GM21619 (cell line): ENCODE measurements around the gene RET.

Experiments used
- ATAC-seq: cut with Tn5 transposase; IDR thresholded peaks from one replicate; pipeline ENCODE4 v1.9.1; 2021; ENCODE audit not compliant: unreplicated experiment

Gene RET

DNA sequence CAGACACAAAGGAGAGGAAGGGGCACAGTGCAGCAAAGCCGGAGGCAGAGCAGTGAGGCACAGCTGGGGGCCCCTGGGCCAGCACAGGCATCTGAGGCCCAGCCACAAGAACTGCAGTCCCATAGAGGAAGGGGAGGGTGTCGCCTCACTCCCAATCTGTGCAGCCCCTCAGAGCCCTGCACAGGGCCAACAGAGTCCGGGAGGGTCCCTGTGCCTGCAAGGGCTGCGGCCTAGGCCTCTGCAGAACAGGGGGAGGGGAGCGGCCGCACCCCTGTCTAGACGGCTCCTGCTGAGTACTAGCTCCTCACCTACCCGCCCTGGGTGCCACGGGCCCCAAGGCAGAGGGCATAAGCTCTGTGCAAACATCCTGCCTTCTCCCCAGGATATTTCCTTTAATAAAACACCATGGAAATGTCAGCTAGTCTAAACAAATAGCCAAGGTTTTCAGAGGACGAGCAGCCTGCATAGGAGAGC is 32.4 kb upstream of the RET start:
- ATAC-seq, result no peak

DNA sequence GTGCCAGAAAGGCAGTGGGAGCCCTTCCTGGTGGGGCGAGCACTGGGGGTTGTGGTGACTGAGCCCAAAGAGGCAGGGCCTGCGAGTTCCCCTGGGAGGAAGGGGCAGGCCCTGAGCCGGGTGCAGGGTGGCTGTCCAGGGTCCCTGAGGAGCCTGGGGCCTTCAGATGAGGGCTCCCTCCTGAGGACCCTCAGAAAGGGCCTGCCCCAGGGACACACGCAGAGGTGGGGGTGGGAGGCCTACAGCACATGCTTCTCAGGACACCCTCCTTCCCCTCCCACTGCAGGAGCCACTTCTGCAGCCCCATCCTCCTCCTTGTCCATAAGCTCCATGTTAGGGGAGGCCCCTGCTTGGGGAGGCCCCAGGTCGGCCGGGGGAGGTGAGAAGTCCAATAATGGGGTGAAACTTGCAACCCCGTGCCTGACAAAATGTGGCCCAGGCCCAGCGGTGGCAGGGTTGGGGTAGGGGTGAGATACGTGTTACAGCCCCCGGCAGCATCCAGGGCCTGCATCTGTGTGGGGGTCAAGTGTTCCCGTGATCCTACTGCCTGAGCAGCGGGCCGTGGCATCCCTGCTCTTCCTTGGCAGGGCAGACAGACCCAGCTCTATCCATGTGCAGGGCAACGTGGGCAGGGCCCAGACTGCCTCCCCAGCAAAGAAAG is 31.8 kb upstream of the RET start:
- ATAC-seq, result no peak

DNA sequence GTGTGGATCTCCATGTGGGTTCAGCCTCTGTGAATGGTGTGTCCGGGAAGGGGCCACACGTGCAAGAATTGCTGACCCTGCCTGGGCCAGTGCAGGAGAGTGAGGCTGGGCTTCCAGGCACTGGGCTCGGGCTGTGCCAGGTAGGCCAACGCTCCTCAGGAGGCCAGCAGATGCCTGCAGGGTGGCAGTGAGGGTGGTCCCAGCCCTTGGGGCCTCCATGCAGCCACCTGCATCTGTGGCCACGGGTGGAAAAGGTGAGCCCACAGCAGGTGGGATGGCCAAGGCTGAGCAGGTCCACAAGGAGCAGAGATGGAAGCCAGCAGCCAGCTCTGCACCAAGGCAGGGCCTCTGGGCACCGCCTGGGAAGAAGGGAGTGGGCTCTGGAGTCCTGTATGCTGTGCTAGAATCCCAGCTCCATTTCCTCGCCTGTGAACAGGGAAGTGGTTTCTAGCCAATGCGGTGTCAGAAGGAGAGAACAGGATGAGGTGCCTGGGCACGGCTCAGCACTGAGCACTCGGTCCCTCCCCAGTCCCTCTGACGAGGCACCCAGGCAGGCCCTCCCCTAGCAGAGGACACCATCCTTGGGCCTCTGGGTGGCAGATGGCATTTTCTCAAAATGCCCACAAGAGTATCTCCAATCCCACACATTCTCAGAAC is 31.1 kb upstream of the RET start:
- ATAC-seq, result no peak

DNA sequence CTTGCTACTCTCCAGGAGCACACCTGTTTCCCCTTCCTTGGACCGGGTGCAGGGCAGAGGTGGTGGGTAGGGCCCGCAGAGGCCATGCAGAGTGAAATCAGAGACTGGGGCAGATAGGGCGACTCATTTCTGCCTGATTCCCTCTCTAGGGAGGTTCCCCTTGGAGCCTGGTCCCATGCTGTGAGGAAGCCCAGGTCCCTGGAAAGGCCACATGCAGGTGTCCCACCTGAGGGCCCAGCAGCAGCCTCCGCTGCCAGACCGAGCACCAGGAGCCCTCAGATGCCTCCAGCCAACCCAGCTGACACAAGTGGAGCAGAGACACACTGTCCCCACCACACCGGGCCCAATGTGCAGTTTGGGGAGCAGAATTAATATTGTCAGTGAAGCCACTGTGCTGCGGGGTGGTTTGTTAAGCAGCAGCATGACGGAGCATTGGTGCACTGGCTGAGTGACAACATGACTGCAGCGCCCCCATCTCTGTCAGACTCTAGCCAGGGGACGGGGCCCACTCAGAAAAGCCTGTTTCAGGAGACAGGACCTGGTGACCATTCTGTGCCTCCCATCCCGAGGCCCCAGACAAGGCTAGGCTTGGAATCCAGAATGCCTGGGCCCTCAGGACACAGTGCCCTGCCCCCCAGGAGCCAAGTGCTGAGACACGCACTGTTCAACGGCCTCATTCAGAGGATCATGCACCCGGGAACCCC is 30.4 kb upstream of the RET start:
- no peak for ATAC-seq

DNA sequence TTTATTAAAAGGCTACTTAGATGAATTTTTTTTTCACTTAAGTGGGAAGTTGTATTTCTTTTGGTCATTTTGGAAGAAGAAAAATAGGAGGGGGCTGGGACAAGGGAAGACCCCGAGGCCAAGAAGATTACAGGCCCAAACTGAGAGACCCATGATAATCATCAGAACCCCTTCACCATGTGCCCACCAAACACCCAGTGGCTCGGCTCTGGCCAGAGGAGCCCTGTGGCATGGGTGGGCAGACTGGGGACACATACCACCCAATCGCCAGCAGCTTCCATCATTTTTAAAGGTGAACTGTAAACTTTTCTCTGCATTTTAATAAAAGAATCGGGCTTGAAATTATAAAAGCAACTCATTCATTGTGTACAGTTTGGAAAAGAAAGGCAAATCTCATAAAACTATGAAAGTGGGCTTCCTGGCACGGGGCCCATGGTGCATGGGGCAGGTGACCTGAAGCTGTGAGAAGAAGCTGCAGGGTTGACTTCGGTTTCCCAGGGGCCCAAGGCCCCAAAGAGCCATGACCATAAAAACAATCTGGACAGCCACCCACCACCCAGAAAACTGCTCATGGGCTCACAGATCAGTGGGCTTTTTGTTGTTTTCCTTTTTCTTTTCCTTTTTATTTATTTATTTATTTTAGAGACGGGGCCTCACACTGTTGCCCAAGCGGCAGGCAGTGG is 29.4 kb upstream of the RET start:
- no peak for ATAC-seq

DNA sequence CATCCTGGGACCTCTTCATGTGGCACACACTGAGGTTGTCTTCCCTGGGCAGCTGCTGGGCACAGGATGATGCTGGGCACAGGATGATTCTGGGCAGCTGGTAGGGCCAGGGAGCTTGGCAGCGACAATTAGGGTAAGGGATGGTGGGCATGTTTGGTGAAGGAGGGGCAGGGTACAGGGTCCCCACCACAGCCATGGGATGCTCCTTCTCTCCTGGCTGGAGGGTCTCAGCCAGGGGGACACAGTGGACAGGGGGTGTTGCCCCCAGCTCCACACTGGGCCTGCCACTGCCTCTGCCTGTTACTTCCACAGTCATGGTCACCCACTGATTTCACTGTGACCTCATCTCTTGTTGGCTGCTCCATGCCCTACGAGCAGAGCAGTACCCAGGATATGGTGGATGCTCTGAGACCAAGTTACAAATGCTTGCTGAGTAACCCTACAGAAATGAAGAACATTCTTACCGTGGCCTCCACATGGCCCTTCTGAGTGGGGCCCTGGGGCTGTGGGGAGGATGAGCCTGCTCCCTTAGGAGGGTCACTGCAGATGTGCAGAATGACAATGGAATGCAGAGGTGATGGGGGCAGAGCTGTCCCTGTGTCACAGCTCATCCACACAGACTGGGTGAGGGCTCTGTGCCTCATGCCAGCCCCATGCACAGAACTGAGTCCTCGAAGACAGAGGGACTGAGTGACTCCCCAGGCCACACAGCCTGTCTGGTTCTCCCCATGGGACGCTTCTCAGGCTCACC is 28.4 kb upstream of the RET start:
- ATAC-seq, result no peak

DNA sequence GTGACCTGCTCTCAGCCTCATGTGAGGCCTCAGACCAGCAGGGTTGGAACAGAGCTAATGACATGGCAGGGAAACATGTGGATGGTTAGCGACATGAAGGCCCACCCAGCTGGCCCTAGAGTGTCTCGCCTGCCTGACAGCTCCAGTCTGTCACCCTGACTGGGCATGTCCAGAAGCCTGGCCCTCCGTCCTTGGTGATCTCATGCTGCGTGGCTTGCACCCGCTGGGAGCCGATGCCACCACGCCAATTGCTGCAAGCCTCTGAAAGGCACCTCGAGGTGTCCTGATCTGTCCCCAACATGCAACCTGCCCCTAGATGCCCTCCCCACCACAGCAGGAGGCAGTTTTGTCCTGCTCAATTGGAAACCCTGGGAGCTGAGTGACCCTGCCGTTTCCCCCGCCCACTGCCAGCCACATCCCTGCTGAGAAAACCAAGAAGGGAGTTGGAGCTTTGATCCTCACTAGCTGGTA is 27.8 kb upstream of the RET start:
- ATAC-seq, result no peak

DNA sequence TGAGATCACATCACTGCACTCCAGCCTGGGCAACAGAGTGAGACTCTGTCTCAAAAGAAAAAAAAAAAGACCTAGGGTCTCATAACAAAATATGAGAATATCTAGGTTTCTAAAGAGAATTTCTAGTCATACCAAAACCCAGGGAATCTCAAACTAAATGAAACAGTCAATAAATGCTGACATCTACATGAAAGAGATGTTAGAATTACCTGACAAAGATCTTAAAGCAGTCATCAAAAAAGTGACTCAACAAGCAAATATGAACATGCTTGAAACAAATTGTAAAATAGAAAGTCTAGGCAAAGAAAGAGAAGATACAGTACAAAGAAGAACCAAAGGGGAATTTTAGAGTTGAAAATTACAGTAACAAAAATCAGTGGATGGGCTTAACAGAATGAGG is 26.9 kb upstream of the RET start:
- no peak for ATAC-seq

DNA sequence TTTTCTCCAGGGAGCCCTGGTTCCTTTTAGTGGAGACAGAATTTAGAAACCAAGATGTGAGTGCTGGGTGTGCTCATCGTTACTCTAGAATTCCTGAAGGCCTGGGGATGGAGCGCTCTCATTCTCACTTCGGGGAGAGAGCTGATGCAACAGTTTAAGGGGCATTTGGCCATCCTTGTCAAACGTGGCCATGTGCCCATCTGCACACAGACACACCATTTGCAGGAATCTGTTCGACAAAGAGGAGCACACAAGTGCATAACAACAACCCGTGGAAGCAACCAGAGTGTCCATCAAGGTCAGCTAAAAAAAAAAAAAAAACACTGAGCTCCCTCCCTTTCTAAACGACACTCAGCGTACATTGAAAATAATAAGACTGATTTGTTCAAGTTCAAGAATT is 23.0 kb upstream of the RET start:
- no peak for ATAC-seq

DNA sequence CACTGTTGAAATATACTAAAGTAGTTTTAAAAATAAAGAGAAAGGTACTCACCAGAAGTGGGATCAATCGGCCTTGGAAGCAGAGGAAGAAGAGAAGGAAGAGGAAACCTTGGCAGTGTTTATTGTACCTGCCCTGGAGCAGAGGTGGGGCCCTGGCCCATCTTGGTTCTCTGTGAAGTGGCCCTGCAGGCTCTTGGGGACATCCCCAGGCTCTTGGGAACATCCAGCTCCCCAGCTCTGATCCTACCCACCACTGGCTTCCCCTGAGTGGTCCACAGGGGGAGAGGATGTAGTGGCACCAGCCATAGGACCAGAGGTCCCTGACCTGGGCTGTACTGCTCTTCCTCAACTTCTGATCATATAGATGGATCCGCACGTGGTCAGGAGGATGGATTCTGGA is 22.3 kb upstream of the RET start:
- no peak for ATAC-seq

DNA sequence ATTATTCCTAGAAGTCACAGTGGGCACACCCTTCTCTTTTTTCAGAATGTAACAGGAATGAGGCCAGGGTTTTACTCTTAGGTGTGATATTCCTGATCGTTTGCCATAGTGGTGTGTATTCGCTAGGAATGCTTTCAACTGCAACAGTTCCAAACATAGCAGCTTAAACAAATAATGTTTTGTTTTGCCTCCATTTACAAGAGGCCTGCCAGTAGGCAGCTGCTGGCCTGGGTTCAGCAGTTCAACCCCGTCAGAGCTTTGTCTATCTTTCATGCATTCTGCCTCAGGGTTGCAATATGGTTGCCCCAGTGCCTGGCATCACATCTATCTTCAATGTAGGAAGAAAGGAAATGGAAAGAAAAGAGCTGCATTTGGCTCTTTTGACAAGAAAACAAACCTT is 21.7 kb upstream of the RET start:
- no peak for ATAC-seq

DNA sequence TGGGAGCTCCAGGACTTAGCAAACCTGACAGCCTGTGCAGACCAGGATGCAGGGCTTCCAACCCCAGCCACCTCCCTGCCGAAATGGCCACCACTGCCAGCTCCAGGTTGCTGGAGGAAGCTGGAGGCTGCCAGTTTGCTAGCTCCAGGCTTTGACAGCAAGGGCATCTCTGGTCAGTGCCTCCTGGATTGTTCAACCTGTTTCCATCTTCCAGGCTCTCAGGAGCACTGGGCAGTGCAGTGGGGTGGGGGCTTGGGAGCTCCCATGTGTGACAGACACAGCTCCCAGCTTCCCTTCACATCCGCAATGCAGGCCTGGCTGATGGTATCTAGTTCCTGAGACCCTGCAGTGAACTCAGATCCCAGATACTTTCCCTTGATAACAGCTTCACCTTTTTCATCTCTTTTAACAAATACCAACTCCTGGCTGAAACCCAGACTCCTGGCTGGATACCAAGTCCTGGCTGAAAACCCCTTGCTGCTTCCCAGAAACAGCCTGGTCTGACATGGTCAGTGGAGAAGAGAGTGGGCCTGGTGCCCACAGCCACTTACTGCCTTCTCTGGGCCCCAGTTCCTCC is 20.8 kb upstream of the RET start:
- no peak for ATAC-seq

DNA sequence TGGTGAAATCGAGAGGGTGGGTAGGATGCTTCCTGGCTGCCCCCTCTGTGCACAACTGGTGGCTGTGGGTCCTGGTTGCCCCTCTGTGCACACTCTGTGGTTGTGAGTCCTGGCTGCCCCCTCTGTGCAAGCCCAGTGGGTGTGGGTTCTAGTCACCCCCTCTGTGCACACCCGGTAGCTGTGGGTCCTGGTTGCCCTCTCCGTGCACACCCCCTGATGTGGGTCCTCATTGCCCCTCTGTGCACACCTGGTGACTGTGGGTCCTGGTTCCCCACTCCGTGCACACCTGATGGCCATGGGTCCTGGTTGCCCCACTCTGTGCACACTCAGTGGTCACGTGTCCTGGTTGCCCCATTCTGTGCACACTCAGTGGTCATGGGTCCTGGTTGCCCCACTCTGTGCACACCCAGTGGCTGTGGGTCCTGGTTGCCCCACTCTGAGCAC is 20.3 kb upstream of the RET start:
- no peak for ATAC-seq

DNA sequence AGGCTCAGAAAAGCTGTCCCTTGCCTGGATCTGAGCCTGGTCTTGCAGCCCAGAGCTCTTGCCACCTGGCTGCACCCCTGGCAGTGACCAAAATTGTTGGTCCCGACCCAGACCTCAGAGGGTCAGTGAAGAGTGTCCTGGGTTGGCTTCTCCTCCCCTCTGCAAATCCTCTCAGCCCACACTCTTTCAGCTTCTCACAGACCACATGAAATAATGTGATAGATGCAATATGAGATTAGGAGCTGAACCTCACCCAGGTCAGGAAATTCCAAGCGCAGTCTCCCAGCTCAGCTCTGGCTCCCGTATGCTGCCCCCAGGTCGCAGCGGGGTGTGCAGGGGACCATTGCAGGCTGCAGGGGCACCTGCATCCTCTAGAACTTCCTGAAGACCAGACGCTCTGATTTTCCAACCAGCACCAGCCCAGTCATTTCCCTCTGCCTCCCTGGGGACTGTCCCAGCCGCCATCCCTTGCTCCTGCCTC is 19.6 kb upstream of the RET start:
- ATAC-seq, result no peak

DNA sequence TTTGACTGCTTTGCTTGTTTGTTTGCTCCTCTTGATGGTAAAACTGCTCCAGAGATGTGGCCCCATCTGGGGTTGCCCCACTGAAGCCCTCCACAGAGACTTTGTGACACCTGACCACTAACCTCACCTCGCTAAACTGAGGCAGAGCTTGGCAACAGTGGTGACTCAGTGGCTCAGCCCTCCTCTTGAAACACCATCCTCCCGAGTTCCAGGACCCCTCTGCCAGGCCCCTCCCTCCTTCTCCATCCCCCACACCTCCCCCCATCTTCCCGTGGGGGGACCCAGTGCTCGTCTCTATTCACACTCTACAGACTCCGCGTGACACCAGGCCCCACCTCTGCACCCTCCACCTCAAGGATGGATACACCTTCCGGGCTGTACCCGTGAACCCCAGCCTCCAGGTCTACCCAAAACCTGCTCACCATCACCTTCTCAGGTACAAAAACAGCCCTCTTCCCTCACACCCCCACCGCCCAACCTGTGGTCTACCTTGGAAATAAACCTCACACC is 19.0 kb upstream of the RET start:
- ATAC-seq, result no peak

DNA sequence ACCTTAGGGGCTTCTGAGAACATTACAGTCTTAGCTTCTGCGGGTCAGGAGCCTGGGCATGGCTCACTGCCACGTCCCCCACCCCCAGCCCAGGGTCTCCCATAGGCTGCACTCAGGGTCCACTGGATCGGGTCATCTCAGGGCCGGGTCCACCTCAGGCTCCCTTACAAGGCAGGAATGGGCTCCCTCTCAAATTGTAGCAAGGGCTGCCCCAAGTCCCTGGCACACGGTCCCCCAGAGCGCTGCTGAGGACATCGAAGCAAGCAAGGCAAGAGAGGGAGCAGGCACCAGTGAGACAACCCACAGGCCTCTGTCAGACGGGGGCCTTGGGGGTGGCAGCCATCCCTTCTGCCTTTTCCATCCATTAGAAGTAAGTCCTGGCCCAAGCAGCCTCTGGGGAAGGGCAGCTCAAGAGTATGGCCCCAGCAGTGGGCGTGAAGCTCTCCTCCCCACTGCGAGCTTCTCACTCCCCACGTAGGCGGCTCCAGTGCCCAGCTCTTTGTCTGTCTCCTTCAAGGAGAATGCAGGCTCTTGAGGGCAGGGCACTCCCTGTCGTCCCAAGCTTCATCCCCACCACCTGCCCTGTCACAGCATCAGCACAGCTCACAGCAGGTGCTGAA is 18.0 kb upstream of the RET start:
- ATAC-seq, result no peak

DNA sequence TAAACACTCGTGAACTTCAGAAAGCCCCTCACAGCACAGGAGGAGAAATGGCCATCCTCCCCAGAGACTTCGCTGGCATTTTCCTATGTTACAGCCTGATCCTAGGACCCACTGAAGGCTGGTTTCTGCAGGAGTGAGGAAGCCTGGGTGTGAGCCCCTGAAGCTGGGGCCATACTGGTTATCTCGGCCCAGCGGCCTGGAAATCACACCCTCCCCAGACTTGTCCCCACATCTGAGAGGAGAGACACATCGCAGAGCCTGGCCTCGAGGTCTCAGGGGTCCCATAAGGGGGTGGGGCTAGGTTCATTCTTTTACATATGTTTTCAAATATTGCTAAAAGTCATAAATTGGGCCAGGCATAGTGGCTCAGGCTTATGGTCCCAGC is 17.5 kb upstream of the RET start:
- no peak for ATAC-seq

DNA sequence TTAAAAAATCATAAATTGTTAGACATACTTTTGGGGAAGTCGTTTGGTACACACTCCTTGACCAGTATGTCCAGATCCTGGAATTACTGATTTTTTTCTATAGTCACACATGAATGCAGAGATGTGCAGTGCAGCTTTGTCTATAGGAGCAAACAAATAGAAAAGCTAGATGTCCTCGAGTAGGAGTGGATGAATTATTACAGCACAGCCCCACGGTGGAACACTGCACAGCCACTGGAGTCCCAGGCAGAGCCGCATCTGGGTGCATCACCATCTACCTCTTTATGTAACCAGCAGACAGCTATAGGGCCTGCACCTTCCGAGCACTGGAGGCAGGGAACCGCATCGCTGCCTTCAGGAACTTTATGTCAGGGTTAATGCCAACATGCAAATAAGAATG is 17.0 kb upstream of the RET start:
- ATAC-seq, result no peak

DNA sequence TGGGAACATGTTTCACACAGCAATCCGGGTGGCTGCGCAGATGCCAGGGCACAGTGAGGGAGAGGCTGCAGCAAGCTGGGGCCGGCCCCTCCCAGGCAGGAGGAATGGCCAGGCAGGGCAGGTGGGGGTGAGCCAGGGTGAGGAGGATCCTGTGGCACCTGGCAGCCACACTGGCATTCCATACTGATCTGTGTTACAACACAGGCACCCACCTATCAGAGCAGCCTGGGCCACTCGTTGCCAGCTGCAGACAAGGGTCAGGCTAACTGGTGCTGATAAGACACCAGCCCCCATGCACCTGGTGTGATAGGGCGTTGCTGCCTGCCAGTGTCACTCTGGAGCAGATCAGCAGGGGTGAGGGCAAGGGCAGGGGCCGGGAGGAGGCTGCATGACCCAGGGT is 16.6 kb upstream of the RET start:
- no peak for ATAC-seq

DNA sequence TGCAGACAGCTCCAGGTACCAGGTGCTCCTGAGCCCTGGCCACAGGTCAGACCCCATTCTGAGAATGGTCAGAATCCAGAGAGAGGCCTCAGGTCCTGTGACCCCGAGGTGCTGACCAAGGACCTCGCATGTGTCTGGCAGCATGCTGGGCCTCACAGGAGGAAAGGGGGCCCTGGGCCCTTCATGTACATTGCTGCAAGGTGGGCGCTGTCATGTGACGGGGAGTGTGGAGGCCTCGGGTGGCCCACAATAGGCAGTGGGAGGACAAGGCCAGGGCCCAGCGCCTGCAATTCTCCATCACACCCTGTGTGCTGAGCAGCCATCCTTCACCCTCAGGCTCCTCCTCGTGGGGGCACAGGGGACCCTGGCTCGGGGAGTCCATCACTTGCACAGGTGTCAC is 15.5 kb upstream of the RET start:
- ATAC-seq, result no peak
